MM.1S (cell line): Measurements from ENCODE around the gene NOPCHAP1.

Experiments
- DNase-seq: peaks from one replicate; pipeline ENCODE4 v3.0.0-alpha.2; 2015
- H2AFZ ChIP-seq: fragments of 300-600 bp; sonication (generic); 2 replicates; pipeline ENCODE4 v1.6.0; 2016; ENCODE audit warnings: antibody characterized with exemption, low read length
- H3F3A ChIP-seq: fragments of 300-600 bp; sonication (generic); 2 replicates; pipeline ENCODE4 v1.6.1; 2016; ENCODE audit warnings: mild to moderate bottlenecking, antibody characterized with exemption, low read length, moderate library complexity, mixed read lengths; ENCODE audit not compliant: insufficient read depth
- H3K27ac ChIP-seq: fragments of 300-600 bp; sonication (generic); 2 replicates; pipeline ENCODE4 v1.5.1; 2016; ENCODE audit warnings: mild to moderate bottlenecking, low read length
- H3K27me3 ChIP-seq: fragments of 300-600 bp; sonication (generic); replicated peaks from 2 replicates; pipeline ENCODE4 v1.6.0; 2016; ENCODE audit warnings: low read length; ENCODE audit not compliant: insufficient read depth
- H3K36me3 ChIP-seq: fragments of 300-600 bp; sonication (generic); replicated peaks from 2 replicates; pipeline ENCODE4 v1.6.1; 2016; ENCODE audit warnings: mild to moderate bottlenecking, low read length, mixed read lengths; ENCODE audit not compliant: insufficient read depth
- H3K4me1 ChIP-seq: fragments of 300-600 bp; sonication (generic); 2 replicates; pipeline ENCODE4 v1.6.1; 2016; ENCODE audit warnings: low read length, mixed read lengths
- H3K4me2 ChIP-seq: fragments of 300-600 bp; sonication (generic); 2 replicates; pipeline ENCODE4 v1.6.0; 2016; ENCODE audit warnings: low read depth, low read length
- H3K4me3 ChIP-seq: fragments of 300-600 bp; sonication (generic); 2 replicates; pipeline ENCODE4 v1.5.1; 2016; ENCODE audit warnings: low read length, mixed read lengths
- H3K79me2 ChIP-seq: fragments of 300-600 bp; sonication (generic); 2 replicates; pipeline ENCODE4 v1.6.1; 2016; ENCODE audit warnings: mixed run types, low read length, mixed read lengths
- H3K9ac ChIP-seq: fragments of 300-600 bp; sonication (generic); 2 replicates; pipeline ENCODE4 v1.6.1; 2016; ENCODE audit warnings: low read length, mixed read lengths
- H3K9me2 ChIP-seq: fragments of 300-600 bp; sonication (generic); replicated peaks from 2 replicates; pipeline ENCODE4 v1.6.1; 2016; ENCODE audit warnings: mild to moderate bottlenecking, low read length, mixed read lengths; ENCODE audit not compliant: insufficient read depth
- H3K9me3 ChIP-seq: fragments of 300-600 bp; sonication (generic); replicated peaks from 2 replicates; pipeline ENCODE4 v1.6.1; 2016; ENCODE audit warnings: mild to moderate bottlenecking, low read length, mixed read lengths; ENCODE audit not compliant: insufficient read depth
- H4K20me1 ChIP-seq: fragments of 300-600 bp; sonication (generic); 2 replicates; pipeline ENCODE4 v1.6.1; 2016; ENCODE audit warnings: mild to moderate bottlenecking, low read length, moderate library complexity, mixed read lengths; ENCODE audit not compliant: insufficient read depth
- EZH2 ChIP-seq: fragments of 300-600 bp; sonication (generic); optimal IDR thresholded peaks from 2 replicates; pipeline ENCODE3; 2017; ENCODE audit warnings: low read depth, mild to moderate bottlenecking, antibody characterized with exemption, low read length, mixed read lengths
- EZH2phosphoT487 ChIP-seq: fragments of 300-600 bp; sonication (generic); IDR thresholded peaks from 2 replicates; pipeline ENCODE4 v1.6.1; 2018; ENCODE audit warnings: antibody characterized with exemption, low read length
- TF ChIP-seq, protein P1 (sequence below): fragments of 300-600 bp; sonication (generic); IDR thresholded peaks from 2 replicates; pipeline ENCODE4 v1.5.1; 2016; ENCODE audit warnings: antibody characterized with exemption, low read length, mixed read lengths

The NOPCHAP1 gene

DNA sequence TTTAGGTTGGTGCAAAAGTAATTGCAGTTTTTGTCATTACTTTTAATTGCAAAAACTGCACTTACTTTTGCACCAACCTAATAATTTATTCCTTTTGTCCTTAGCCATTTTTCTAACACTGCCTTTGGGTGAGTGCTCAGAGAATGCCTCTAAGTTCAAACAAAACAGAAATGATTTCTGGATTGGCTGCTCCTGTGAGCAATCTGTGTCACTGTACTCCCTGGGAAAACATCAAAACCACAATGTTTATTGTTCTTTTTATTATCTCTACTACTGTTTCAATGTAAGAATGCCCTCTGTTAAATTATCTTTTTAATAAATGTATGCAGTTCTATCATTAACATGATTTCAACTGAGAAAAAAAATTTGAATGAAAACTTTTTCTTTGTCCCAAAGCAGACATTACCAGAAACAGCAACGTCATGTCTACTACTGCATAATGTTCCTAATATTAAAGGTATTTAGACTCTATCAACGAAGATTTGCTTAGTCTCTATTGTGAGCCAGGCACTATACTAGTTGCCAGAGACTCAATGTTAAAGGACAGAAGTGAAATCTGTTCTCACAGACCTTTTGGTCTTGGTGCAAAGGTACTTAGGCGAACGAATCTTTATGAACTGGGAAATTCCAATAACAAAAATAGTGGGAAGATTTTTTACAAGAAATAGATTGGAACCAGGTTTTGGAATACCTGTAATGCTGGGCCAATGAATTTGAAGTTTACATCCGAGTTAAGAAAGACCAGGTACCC, 34.2 kb upstream of the NOPCHAP1 start:
- peaks cover 4% of the 10 kb centered on the region for H3K4me1 ChIP-seq
- H3K4me2 ChIP-seq: no peak overlapping the region
- DNase-seq: no peak
- no peaks in the 10 kb centered on the region for H3K9me2 ChIP-seq
- peaks cover 3% of the 10 kb centered on the region; the same call in 1 of the 2 replicates for H3F3A ChIP-seq
- H3K36me3 ChIP-seq: no peaks in the 10 kb centered on the region; the same call in 1 of the 2 replicates
- H2AFZ ChIP-seq: no peak overlapping the region
- no peak overlapping the region for H3K4me3 ChIP-seq
- H3K27ac ChIP-seq: no peak overlapping the region
- no peaks in the 10 kb centered on the region for H3K27me3 ChIP-seq
- no peaks in the 10 kb centered on the region for H3K9me3 ChIP-seq
- no peak overlapping the region for H3K9ac ChIP-seq
- H4K20me1 ChIP-seq: no peaks in the 10 kb centered on the region
- peaks cover 35% of the 10 kb centered on the region for H3K79me2 ChIP-seq
- TF ChIP-seq, protein P1, sequence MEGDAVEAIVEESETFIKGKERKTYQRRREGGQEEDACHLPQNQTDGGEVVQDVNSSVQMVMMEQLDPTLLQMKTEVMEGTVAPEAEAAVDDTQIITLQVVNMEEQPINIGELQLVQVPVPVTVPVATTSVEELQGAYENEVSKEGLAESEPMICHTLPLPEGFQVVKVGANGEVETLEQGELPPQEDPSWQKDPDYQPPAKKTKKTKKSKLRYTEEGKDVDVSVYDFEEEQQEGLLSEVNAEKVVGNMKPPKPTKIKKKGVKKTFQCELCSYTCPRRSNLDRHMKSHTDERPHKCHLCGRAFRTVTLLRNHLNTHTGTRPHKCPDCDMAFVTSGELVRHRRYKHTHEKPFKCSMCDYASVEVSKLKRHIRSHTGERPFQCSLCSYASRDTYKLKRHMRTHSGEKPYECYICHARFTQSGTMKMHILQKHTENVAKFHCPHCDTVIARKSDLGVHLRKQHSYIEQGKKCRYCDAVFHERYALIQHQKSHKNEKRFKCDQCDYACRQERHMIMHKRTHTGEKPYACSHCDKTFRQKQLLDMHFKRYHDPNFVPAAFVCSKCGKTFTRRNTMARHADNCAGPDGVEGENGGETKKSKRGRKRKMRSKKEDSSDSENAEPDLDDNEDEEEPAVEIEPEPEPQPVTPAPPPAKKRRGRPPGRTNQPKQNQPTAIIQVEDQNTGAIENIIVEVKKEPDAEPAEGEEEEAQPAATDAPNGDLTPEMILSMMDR: no peak
- TF ChIP-seq EZH2phosphoT487 (no peak), EZH2 (no peak)

DNA sequence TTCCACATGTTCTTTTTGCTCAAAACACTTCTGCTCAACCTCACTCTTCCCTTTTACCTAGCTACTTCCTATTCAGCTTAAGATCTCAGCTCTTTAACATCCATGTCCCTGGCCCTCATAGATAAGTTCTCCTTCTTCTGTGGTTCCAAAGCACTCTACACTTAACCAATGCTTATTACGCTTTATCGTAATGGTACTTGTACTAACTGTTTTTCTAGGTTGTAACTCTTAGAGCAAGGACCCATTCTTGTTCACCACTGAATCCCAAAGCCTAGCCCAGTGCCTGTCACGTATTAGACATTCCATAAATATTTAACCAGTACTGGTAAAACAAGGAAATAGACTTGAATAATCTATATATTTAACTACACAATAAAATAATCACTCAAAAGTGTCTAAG, 33.3 kb upstream of the NOPCHAP1 start:
- Histone ChIP-seq H3K9me3 (no peaks in the 10 kb centered on the region), H3F3A (peaks cover 9% of the 10 kb centered on the region; the same call in 1 of the 2 replicates), H3K4me2 (no peak overlapping the region), H3K27me3 (no peaks in the 10 kb centered on the region), H3K36me3 (no peaks in the 10 kb centered on the region; the same call in 1 of the 2 replicates), H3K79me2 (peaks cover 42% of the 10 kb centered on the region), H4K20me1 (no peaks in the 10 kb centered on the region), H2AFZ (no peak overlapping the region), H3K27ac (no peak overlapping the region), H3K9me2 (no peaks in the 10 kb centered on the region), H3K9ac (no peak overlapping the region), H3K4me3 (no peak overlapping the region), H3K4me1 (peaks cover 9% of the 10 kb centered on the region)
- no peak for TF ChIP-seq EZH2phosphoT487
- TF ChIP-seq, protein P1: no peak
- no peak for DNase-seq

DNA sequence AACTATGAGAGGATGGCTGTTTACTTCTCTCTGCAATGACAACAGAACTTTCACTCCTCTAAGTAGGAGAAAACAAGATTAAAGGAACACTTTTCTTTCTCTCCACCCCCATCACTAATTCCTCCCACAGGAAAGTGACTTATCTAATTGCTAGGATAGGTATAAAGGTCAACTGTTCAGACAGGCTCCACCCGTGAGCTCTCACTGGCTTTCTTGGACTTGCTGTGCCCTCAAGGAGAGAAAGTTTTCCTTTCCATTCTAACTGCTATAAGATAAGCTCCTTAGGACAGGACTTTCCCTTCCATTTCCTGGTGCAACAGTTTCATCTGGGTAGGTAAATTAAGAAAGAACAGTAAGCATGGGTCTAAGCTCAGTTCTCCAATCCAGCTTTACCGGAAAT, 32.8 kb upstream of the NOPCHAP1 start:
- no peaks in the 10 kb centered on the region; the same call in 1 of the 2 replicates for H3K36me3 ChIP-seq
- no peaks in the 10 kb centered on the region for H3K27me3 ChIP-seq
- TF ChIP-seq, protein P1: no peak
- no peak for TF ChIP-seq EZH2
- TF ChIP-seq EZH2phosphoT487: no peak
- H3K9me3 ChIP-seq: no peaks in the 10 kb centered on the region
- no peak overlapping the region for H3K4me2 ChIP-seq
- no peak overlapping the region for H3K9ac ChIP-seq
- peaks cover 42% of the 10 kb centered on the region for H3K79me2 ChIP-seq
- no peak overlapping the region for H2AFZ ChIP-seq
- peaks cover 9% of the 10 kb centered on the region for H3K4me1 ChIP-seq
- no peak overlapping the region for H3K27ac ChIP-seq
- no peaks in the 10 kb centered on the region for H3K9me2 ChIP-seq
- H3K4me3 ChIP-seq: no peak overlapping the region
- H3F3A ChIP-seq: peaks cover 9% of the 10 kb centered on the region; the same call in 1 of the 2 replicates
- no peak for DNase-seq
- H4K20me1 ChIP-seq: no peaks in the 10 kb centered on the region
